ENCODE data around the gene PRKD1. TPM values are rescaled to one million over a fixed set of nuclear protein-coding genes. Genes with fewer than 3 reads are reported as not detected.

Gene PRKD1
- polyA plus RNA-seq, 1 of the 3 experiments (the other 2 are of a cell fraction) = 0.07 TPM

DNA sequence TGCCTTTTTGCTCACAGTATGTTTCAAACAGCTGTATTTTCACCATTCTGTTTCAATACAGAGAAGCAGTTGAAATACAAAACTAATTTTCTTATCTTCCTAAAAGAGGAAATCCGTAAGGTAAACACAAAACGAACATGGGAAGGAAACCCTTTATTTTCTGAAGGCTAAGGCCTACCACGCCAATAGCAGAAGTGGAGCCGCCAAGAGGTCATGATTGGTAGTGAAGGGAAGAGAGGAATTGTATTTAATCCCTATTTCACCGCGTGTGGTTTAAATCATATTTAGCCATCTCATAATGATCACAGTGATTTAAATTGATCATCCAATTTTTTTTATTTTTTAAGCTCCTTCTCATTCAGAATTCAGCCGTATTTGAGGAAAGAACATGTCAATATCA lies 398.2 kb downstream of the PRKD1 start:
- H3K27ac ChIP-seq (ENCODE audit: low read depth in 2 of 2, low read length in 1 of 2) = no peak overlapping the region

DNA sequence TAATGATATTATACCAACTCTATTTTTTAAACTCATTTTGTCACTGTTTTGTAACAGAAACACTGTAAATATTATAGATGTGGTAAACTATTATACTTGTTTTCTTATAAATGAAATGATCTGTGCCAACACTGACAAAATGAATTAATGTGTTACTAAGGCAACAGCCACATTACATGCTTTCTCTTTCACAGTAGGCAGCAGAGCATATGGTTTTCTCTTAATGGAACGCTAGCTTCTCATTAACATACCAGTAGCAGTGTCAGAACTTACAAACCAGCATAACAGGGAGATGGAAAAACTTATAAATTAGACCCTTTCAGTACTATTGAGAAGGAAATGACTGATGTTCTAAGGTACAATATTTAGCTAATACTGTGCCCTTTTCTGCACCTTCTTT lies 398.8 kb downstream of the PRKD1 start:
- no peak for DNase-seq
- ChIA-PET POLR2A (no interaction called here), CTCF (interaction anchor here (1.6 kb wide), 1 partner anchor 686 kb away, joined by 5 read pairs; no protein-coding TSS in a partner anchor)
- Histone ChIP-seq H3K4me1 (ENCODE audit: control insufficient read depth in 1 of 2, insufficient read depth in 2 of 2, low read depth in 1 of 2, low read length in 1 of 2) (no peaks in the 10 kb centered on the region), H3K9me3 (no peaks in the 10 kb centered on the region), H3K9me2 (no peaks in the 10 kb centered on the region), H3K27me3 (ENCODE audit: insufficient read depth) (peaks cover 26% of the 10 kb centered on the region; the same call in 1 of the 2 replicates), H3K9ac (no peak overlapping the region), H3F3A (replicated peaks; ENCODE audit: insufficient read depth) (no peaks in the 10 kb centered on the region), H3K27ac (ENCODE audit: low read depth in 2 of 2, low read length in 1 of 2) (no peak overlapping the region), H3K36me3 (replicated peaks in 1 of 2; ENCODE audit: control insufficient read depth in 1 of 2, insufficient read depth in 2 of 2, low read length in 1 of 2) (no peaks in the 10 kb centered on the region), H2AFZ (ENCODE audit: low read depth) (no peak overlapping the region), H3K79me2 (ENCODE audit: insufficient read depth) (no peaks in the 10 kb centered on the region), H4K20me1 (ENCODE audit: insufficient read depth) (no peaks in the 10 kb centered on the region), H3K4me2 (no peak overlapping the region), H3K4me3 (ENCODE audit: low read depth in 2 of 2, low read length in 1 of 2) (no peak overlapping the region)
- WGBS (ENCODE audit: low lambda C conversion rate) = 7% methylated on average over 1 of the region's 1 CpG
- no peak for TF ChIP-seq NFIC (IDR thresholded peaks at IDR 0.05; ENCODE audit: borderline replicate concordance)
- no peak for TF ChIP-seq RAD21 (IDR thresholded peaks at IDR 0.05; ENCODE audit: low read length)
- TF ChIP-seq, protein P1, sequence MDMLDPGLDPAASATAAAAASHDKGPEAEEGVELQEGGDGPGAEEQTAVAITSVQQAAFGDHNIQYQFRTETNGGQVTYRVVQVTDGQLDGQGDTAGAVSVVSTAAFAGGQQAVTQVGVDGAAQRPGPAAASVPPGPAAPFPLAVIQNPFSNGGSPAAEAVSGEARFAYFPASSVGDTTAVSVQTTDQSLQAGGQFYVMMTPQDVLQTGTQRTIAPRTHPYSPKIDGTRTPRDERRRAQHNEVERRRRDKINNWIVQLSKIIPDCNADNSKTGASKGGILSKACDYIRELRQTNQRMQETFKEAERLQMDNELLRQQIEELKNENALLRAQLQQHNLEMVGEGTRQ (IDR thresholded peaks at IDR 0.05; ENCODE audit: borderline replicate concordance, low read depth, low read length) = no peak
- no peak for TF ChIP-seq MXI1 (IDR thresholded peaks at IDR 0.05; ENCODE audit: low read depth, low read length)
- no peak for TF ChIP-seq RXRA (IDR thresholded peaks at IDR 0.05; ENCODE audit: borderline replicate concordance, low read depth)
- TF ChIP-seq, protein P2, sequence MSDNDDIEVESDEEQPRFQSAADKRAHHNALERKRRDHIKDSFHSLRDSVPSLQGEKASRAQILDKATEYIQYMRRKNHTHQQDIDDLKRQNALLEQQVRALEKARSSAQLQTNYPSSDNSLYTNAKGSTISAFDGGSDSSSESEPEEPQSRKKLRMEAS (IDR thresholded peaks at IDR 0.05; ENCODE audit: low read depth) = no peak
- TF ChIP-seq, protein P3, sequence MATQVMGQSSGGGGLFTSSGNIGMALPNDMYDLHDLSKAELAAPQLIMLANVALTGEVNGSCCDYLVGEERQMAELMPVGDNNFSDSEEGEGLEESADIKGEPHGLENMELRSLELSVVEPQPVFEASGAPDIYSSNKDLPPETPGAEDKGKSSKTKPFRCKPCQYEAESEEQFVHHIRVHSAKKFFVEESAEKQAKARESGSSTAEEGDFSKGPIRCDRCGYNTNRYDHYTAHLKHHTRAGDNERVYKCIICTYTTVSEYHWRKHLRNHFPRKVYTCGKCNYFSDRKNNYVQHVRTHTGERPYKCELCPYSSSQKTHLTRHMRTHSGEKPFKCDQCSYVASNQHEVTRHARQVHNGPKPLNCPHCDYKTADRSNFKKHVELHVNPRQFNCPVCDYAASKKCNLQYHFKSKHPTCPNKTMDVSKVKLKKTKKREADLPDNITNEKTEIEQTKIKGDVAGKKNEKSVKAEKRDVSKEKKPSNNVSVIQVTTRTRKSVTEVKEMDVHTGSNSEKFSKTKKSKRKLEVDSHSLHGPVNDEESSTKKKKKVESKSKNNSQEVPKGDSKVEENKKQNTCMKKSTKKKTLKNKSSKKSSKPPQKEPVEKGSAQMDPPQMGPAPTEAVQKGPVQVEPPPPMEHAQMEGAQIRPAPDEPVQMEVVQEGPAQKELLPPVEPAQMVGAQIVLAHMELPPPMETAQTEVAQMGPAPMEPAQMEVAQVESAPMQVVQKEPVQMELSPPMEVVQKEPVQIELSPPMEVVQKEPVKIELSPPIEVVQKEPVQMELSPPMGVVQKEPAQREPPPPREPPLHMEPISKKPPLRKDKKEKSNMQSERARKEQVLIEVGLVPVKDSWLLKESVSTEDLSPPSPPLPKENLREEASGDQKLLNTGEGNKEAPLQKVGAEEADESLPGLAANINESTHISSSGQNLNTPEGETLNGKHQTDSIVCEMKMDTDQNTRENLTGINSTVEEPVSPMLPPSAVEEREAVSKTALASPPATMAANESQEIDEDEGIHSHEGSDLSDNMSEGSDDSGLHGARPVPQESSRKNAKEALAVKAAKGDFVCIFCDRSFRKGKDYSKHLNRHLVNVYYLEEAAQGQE (IDR thresholded peaks at IDR 0.05; ENCODE audit: low read depth, low read length) = no peak
- no peak for TF ChIP-seq CHD2 (IDR thresholded peaks at IDR 0.05; ENCODE audit: low read length, partially characterized antibody)
- TF ChIP-seq, protein P4, sequence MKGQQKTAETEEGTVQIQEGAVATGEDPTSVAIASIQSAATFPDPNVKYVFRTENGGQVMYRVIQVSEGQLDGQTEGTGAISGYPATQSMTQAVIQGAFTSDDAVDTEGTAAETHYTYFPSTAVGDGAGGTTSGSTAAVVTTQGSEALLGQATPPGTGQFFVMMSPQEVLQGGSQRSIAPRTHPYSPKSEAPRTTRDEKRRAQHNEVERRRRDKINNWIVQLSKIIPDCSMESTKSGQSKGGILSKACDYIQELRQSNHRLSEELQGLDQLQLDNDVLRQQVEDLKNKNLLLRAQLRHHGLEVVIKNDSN (IDR thresholded peaks at IDR 0.05; ENCODE audit: borderline replicate concordance, low read depth) = no peak

More for the DNA sequence above, 398.2 kb downstream of the PRKD1 start:
- no peaks in the 10 kb centered on the region for H3K9me3 ChIP-seq
- TF ChIP-seq, protein P4 (IDR thresholded peaks at IDR 0.05; ENCODE audit: borderline replicate concordance, low read depth) = no peak
- no peak for TF ChIP-seq GATA2 (CRISPR knock-in tag; IDR thresholded peaks at IDR 0.05)
- TF ChIP-seq, protein P5, sequence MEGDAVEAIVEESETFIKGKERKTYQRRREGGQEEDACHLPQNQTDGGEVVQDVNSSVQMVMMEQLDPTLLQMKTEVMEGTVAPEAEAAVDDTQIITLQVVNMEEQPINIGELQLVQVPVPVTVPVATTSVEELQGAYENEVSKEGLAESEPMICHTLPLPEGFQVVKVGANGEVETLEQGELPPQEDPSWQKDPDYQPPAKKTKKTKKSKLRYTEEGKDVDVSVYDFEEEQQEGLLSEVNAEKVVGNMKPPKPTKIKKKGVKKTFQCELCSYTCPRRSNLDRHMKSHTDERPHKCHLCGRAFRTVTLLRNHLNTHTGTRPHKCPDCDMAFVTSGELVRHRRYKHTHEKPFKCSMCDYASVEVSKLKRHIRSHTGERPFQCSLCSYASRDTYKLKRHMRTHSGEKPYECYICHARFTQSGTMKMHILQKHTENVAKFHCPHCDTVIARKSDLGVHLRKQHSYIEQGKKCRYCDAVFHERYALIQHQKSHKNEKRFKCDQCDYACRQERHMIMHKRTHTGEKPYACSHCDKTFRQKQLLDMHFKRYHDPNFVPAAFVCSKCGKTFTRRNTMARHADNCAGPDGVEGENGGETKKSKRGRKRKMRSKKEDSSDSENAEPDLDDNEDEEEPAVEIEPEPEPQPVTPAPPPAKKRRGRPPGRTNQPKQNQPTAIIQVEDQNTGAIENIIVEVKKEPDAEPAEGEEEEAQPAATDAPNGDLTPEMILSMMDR (IDR thresholded peaks at IDR 0.05) = peak; percentile 35; the same call in 1 of the 2 replicates
- TF ChIP-seq, protein P6, sequence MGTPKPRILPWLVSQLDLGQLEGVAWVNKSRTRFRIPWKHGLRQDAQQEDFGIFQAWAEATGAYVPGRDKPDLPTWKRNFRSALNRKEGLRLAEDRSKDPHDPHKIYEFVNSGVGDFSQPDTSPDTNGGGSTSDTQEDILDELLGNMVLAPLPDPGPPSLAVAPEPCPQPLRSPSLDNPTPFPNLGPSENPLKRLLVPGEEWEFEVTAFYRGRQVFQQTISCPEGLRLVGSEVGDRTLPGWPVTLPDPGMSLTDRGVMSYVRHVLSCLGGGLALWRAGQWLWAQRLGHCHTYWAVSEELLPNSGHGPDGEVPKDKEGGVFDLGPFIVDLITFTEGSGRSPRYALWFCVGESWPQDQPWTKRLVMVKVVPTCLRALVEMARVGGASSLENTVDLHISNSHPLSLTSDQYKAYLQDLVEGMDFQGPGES (IDR thresholded peaks at IDR 0.05; ENCODE audit: low read depth, low read length) = no peak
- no peak for TF ChIP-seq MEF2A (IDR thresholded peaks at IDR 0.05; ENCODE audit: borderline replicate concordance, low read depth)
- TF ChIP-seq FOXM1 (IDR thresholded peaks at IDR 0.05; ENCODE audit: low read depth) = no peak
- no peak for TF ChIP-seq EZH2phosphoT487 (IDR thresholded peaks at IDR 0.05; ENCODE audit: borderline replicate concordance, low read depth)
- no peak for TF ChIP-seq RFX5 (IDR thresholded peaks at IDR 0.05; ENCODE audit: low read length)
- ChIA-PET POLR2A (no interaction called here), CTCF (interaction anchor here (1.6 kb wide), 1 partner anchor 686 kb away, joined by 5 read pairs; no protein-coding TSS in a partner anchor)
- no peak overlapping the region for H2AFZ ChIP-seq (ENCODE audit: low read depth)
- H3K4me3 ChIP-seq (ENCODE audit: low read depth in 2 of 2, low read length in 1 of 2) = no peak overlapping the region
- H3K79me2 ChIP-seq (ENCODE audit: insufficient read depth) = no peaks in the 10 kb centered on the region
- no peak overlapping the region for H3K4me2 ChIP-seq
- no peaks in the 10 kb centered on the region for H3K36me3 ChIP-seq (replicated peaks in 1 of 2; ENCODE audit: control insufficient read depth in 1 of 2, insufficient read depth in 2 of 2, low read length in 1 of 2)
- no peak overlapping the region for H3K9ac ChIP-seq
- H3K27me3 ChIP-seq (ENCODE audit: insufficient read depth) = peaks cover 26% of the 10 kb centered on the region; the same call in 1 of the 2 replicates
- 5% methylated on average over 7 of the region's 7 CpGs for WGBS (ENCODE audit: low lambda C conversion rate)
- H3K4me1 ChIP-seq (ENCODE audit: control insufficient read depth in 1 of 2, insufficient read depth in 2 of 2, low read depth in 1 of 2, low read length in 1 of 2) = no peaks in the 10 kb centered on the region
- H4K20me1 ChIP-seq (ENCODE audit: insufficient read depth) = no peaks in the 10 kb centered on the region
- peak; percentile 2 for DNase-seq
- H3K9me2 ChIP-seq = no peaks in the 10 kb centered on the region
- no peaks in the 10 kb centered on the region for H3F3A ChIP-seq (replicated peaks; ENCODE audit: insufficient read depth)

Measured in SK-N-SH (cell line).